H1 (cell line): ENCODE data around the gene LIMK2. TPM values are rescaled to one million over a fixed set of nuclear protein-coding genes. Genes with fewer than 3 reads are reported as not detected.

Experiments used
- RXRA ChIP-seq: IDR thresholded peaks from 2 replicates; pipeline ENCODE4 v1.6.1; 2011; ENCODE audit warnings: low read depth, mild to moderate bottlenecking, low read length, moderate library complexity; ENCODE audit not compliant: insufficient read depth
- polyA plus RNA-seq, 7 experiments: library from polyadenylated mRNA; depleted of rRNA in 3 of 7; stranded (reverse) in 5 of 7; unstranded in 2 of 7; fragments of >200 nt in 5 of 7; fragments of 200-250 nt in 2 of 7; gene quantifications; 1 replicate in 5 of 7; 2 replicates in 1 of 7; 4 replicates in 1 of 7; pipeline versions ENCODE4 v1.2.1 to v1.2.3, GENCODE V29; 2011 to 2013; ENCODE audit warnings: missing spikeins in 2 of 7, mixed read lengths in 2 of 7
- total RNA-seq: library from RNA; stranded (reverse); fragmentation: NEBNext Ultra II Directional; extraction: Animal tissue kit (Norgen Biotek cat#: 25700); gene quantifications from 2 replicates; pipeline ENCODE4 v1.2.1, GENCODE V29; 2021

LIMK2 gene
- total and polyA plus RNA-seq, 2 of the 8 experiments (the other 6 are each of a cell fraction or from before 2014, with no cell fraction given): 13.2 to 37.6 TPM

DNA sequence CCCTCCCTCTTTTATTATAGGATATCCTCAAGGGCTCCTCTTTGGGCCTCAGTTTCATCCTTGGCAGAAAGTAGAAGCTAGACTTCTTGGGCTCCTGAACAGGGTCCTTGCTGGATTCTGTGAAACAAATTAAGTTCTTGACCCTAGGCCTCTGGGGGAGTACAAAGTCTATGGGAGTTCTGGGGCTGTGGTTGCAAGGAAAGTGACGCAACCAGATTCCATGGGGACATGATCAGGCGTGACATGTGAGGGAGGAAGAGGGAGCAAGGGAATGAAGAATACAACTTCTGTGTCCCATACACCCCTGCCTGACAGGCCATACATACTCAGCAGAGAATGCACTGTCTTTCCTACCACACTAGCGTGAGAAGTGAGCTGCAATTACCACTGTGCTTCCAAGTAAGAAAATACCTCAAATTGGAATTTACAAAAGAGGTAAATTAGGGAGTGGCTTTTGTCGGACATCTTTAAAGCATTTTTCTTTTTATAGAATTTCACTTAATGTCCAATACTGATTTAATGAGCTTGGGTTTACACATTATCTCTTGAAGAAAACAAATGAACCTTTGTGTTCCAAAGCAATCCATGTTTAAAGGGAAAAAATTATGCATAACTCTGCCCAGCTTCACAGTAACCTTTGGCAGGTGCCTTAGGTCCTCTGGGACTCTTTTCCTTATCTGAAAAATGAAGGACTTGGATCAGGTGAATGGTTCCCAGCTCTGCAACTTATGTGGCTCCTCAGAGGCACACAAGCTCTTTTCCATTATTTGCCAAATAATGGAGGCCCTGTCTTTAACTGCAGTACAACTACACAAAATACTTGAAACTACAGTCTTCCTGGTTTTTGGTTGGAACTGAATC, 38.9 kb downstream of the LIMK2 start (continued):
- TF ChIP-seq RXRA: no peak
